NCI-H2081 treated with DMSO at 0.1 percent for 48 hours (cell line): ENCODE measurements around the gene SHROOM4.

Experiments used
- DNase-seq: peaks from one replicate; lab custom pipeline; 2025; lab: John Stamatoyannopoulos, UW

The SHROOM4 gene

DNA sequence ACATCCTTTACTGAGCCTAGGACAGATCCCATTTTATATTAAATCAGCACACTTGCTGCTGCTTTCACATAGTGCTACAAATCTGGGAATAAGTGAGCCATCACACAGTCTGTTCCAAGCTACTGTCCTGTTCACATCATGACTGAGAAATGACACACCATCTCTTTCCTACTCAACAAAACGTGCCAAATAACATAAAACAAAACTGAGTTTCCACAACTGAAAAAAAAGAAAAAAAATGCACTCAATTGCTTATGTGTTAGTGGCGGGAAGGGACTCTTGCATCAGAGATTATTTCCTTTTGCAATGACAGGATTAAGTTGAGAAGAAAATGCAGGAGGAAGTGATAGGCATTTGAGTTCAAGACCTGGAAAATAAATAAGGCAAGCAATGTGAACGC, 109.0 kb downstream of the SHROOM4 start:
- DNase-seq = no peak

- DNase-seq = no peak
Measured at GRCh38 chrX:50704360-50704759, 109.6 kb downstream of the SHROOM4 start.

DNA sequence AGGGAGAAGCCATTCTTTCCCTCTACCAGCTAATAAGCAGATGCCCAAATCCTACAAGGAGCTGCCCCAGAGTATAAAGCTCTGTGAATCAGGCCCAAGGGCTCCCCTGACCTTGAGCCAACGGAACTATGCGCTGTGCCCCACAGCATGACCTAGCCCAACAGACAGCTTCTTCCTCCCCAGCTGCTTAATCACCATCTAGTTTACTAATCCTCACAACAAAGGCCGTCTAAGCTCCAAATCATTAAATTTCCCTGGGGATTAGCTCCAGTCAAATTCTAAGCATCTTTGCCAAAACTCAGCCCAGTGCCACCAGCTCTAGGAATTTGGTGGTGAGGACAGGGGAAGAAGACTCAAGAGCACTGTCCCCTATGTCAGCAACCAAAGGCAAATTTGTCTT, 113.1 kb downstream of the SHROOM4 start:
- DNase-seq = no peak

- DNase-seq = no peak
Measured at GRCh38 chrX:50698944-50699343, 115.0 kb downstream of the SHROOM4 start.

GRCh38 chrX:50697691-50698090, 116.3 kb downstream of the SHROOM4 start:
- no peak for DNase-seq

DNA sequence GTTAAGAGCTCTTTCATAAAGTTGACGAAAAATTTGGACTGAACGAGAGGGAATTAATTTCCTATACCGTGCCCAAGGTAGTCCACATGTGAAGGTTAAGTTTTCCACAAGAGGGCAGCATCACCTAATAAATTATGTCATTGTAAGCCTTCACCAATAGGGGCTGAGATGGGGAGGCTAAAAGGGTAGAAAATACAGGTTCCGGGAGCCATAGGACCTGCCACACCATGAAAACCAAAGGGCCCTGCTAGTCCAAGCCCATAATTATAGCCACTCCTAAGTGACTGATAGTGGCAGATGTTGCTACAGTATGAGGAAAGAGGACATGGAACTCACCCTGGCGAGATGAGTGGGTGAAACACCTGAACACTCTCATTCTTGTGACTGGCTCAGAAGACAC, 122.2 kb downstream of the SHROOM4 start:
- no peak for DNase-seq

DNA sequence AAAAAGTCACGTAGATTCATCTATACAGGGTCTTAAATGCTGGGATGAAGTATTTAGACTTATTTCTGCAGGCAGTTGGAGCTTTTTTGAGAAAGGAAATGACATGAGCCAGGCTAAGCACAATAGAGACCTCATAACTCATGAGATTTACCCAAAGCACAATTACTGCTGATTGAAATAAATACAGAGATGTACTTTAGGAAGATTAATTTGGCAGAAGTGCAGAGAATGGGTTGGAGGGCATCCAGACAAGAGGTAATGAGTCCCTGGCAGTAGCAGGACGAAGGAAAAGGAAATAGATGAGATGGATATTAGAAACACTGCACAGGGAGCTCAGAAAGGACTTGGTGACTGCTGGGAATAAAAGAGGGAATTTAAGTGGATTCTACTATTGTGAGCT, 129.1 kb downstream of the SHROOM4 start:
- no peak for DNase-seq

- DNase-seq = no peak
Measured at GRCh38 chrX:50680990-50681389, 133.0 kb downstream of the SHROOM4 start.

- no peak for DNase-seq
Measured at GRCh38 chrX:50677789-50678188, 136.2 kb downstream of the SHROOM4 start.

- DNase-seq = no peak
Measured at GRCh38 chrX:50671661-50672060, 142.3 kb downstream of the SHROOM4 start.

- no peak for DNase-seq
Measured at GRCh38 chrX:50668860-50669259, 145.1 kb downstream of the SHROOM4 start.

DNA sequence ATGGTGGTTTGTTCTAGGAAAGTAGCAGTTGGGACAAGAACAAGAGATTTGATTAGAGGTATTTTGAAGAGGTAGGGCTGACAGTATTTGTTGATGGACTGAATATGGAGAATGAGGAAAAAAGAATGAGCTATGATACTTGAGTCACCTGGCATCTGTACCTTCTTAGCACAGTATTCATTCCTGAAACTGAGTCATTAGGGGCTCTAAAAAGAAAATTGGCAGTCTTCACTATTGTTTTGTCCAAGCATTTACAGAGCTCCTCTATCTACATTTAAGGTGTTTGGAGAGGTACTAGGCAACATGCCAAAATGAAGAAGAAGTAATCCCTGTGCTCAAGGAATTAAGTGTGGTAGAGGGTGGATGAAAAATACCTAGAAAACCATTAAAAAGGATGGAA, 165.8 kb downstream of the SHROOM4 start:
- no peak for DNase-seq

DNA sequence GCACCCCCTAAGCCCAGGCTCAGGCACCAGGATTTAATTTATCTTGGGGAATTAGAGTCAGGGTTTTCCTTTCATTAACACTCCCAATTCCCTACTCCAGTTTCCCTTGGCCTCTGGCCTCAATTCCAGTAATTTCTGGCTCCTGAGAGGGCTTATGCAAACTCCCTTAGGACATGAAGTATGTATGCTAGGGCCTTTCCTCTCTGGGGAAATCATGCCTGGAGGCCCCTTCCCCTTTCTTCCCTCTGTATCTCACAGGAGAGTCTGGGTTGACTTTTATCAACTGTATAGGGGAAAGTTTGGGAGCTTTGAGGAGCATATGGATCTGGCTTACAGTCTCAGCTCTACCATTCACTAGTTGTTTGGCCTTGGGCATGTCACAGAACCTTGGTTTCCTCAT, 169.5 kb downstream of the SHROOM4 start:
- DNase-seq = no peak

GRCh38 chrX:50643525-50644137, 170.4 kb downstream of the SHROOM4 start:
- DNase-seq = no peak

DNA sequence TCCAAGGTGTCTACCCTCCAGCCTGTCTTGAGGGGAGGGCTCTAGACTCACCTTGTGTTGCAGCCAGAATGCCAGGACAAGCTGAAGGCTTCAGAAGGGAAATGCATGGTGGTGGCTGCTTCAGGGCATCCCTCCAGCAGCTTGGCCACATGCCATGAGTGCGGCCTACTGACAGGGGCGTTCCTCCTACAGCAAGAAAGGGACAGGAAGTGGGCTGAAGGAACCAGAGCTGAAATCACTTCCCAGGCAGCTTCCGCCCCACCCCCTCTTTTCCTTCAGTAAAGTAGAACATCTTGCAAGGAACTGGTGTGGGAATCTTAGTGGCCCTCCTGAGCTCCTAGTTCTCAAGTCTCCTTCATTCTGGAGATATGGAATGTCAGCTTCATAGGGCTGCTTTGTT, 175.9 kb downstream of the SHROOM4 start:
- no peak for DNase-seq

- no peak for DNase-seq
Measured at GRCh38 chrX:50635817-50636365, 178.1 kb downstream of the SHROOM4 start.

DNA sequence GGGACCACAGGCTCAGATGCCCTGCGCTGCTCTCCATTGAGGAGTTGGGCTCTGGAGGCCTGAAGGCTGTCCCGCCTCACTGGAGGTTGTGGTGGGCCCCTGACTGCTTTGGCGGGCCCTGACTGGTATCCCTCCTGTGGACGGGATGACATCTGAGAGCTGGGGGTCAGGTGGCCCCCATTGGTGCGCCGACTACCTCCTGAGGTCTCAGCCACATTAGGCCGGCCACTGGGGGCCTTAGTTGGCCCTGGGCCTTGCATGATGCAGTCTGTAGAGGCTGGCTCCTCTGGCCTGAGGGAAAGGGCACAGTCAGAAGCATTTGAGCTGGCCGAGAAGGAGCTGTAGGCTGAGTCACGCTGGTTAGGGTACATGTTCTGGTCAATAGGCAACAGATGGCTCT, 178.8 kb downstream of the SHROOM4 start:
- no peak for DNase-seq

- no peak for DNase-seq
Measured at GRCh38 chrX:50629774-50630173, 184.2 kb downstream of the SHROOM4 start.

GRCh38 chrX:50627696-50628095, 186.3 kb downstream of the SHROOM4 start:
- no peak for DNase-seq

DNA sequence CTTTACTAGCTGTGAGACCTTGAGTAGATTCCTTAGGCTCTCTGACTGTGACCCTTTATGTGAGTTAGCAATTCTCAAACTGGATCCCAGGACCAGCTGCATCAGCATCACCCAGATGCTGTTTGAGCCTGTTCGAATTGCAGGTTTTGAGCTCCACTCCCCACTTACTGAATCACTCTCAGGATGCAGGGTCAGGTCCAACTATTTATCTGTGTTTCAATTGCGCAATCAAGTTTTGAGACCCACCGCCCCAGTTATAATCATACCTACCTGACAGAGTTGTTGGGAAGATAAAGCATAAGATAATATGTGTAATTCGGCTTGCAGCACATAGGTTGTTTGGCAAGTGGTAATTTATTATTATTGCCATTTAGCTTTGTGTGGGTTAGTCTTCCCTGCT, 187.6 kb downstream of the SHROOM4 start:
- no peak for DNase-seq

- no peak for DNase-seq
Measured at GRCh38 chrX:50622751-50623150, 191.2 kb downstream of the SHROOM4 start.

GRCh38 chrX:50618788-50619558, 195.0 kb downstream of the SHROOM4 start:
- no peak for DNase-seq

DNA sequence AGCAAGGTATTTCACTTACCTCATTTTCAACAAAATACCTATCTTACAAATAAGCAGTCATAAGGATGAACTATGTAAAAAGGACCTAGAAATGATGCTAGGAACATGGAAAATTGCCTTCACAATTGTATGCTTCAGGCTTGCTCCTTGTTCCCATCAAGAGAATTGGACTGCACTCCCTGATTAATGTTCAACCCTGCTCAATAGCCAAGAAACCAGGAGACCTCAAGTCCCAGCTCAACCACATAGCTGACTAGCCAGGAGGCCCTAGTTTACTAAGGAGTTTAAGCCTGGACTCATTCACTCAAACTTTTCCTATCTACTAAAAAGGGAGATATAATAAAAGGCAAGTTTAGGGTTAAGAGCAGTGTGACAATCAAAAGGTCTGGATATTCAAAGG, 196.8 kb downstream of the SHROOM4 start:
- no peak for DNase-seq
